ENCODE measurements around the gene PSD2. TPM values are rescaled to one million over a fixed set of nuclear protein-coding genes. Genes with fewer than 3 reads are reported as not detected.

Gene PSD2
- total and polyA plus RNA-seq, 10 of the 15 experiments (the other 5 are each of a cell fraction or from before 2014, with no cell fraction given): 0.02 to 0.14 (median 0.03) TPM; not detected in 5

- H3K9me3 ChIP-seq (replicated peaks; ENCODE audit: control insufficient read depth, insufficient read depth, low read length): no peaks in the 10 kb centered on the region
- no peak overlapping the region for H2AFZ ChIP-seq (ENCODE audit: control insufficient read depth, low read depth, low read length)
- no peaks in the 10 kb centered on the region for H3K4me1 ChIP-seq (ENCODE audit: control insufficient read depth, insufficient read depth, low read length)
- no peak for FAIRE-seq
- no peaks in the 10 kb centered on the region for H3K36me3 ChIP-seq (ENCODE audit: control insufficient read depth in 2 of 2, insufficient read depth in 2 of 2, low read length in 1 of 2)
- RAD21 ChIA-PET (ENCODE audit: unreplicated experiment): interaction anchor here (0.8 to 2.1 kb wide), 8 partner anchors 10 to 130 kb away, joined by 3 to 10 read pairs (median 4); no protein-coding TSS in a partner anchor
- intact Hi-C loops (cut with micrococcal nuclease; ENCODE audit: unreplicated experiment): no loop called here
- H3K27ac ChIP-seq (ENCODE audit: control insufficient read depth, insufficient read depth): no peak overlapping the region
- no peak for ATAC-seq
- WGBS (ENCODE audit: insufficient coverage, insufficient replicate concordance, low lambda C conversion rate, missing lambda C conversion rate): 51% methylated on average over 12 of the region's 12 CpGs
- no peak for DNase-seq (ENCODE audit: low read depth, low spot score)
- peaks cover 11 to 14% of the 10 kb centered on the region in 2 experiments for H3K27me3 ChIP-seq (replicated peaks in 1 of 2; ENCODE audit: control insufficient read depth in 2 of 2, insufficient read depth in 2 of 2, low read length in 1 of 2)
- no peak overlapping the region for H3K9ac ChIP-seq (ENCODE audit: control insufficient read depth, insufficient read depth, low read length)
- in situ Hi-C loops (cut with MboI): loop anchor here (5.0 kb wide), 1 partner anchor 131 kb away; no protein-coding TSS in a partner anchor
- SMC1A ChIA-PET (ENCODE audit: uncharacterized antibody, unreplicated experiment): interaction anchor here (0.8 to 8.7 kb wide), 8 partner anchors 8 to 131 kb away, joined by 3 to 166 read pairs (median 4); no protein-coding TSS in a partner anchor
- no peaks in the 10 kb centered on the region for H3K79me2 ChIP-seq (ENCODE audit: control insufficient read depth, insufficient read depth, low read length)
- POLR2A ChIA-PET: no interaction called here
- H3K4me3 ChIP-seq: no peak overlapping the region
- no peaks in the 10 kb centered on the region; the same call in 1 of the 2 replicates for H4K20me1 ChIP-seq (ENCODE audit: control insufficient read depth, insufficient read depth)
- CTCF ChIA-PET: interaction anchor here (0.9 to 10.1 kb wide), 13 partner anchors 12 to 346 kb away, joined by 3 to 291 read pairs (median 4); no protein-coding TSS in a partner anchor
- TF ChIP-seq POLR2AphosphoS2 (IDR thresholded peaks at IDR 0.05; ENCODE audit: low read depth, low read length) (no peak), SMAD5 (IDR thresholded peaks at IDR 0.05; ENCODE audit: low read depth) (no peak), CUX1 (IDR thresholded peaks at IDR 0.05; ENCODE audit: insufficient replicate concordance, low read depth, low read length) (no peak), PBX3 (IDR thresholded peaks at IDR 0.05; ENCODE audit: insufficient replicate concordance, low read depth, low read length) (no peak), CHD4 (IDR thresholded peaks at IDR 0.05) (no peak), SREBF1 (IDR thresholded peaks at IDR 0.05; ENCODE audit: low read length) (no peak), SIN3A (IDR thresholded peaks at IDR 0.05; ENCODE audit: low read depth, low read length) (no peak), MEF2B (IDR thresholded peaks at IDR 0.05; ENCODE audit: partially characterized antibody, poor library complexity, severe bottlenecking) (no peak), TAF1 (IDR thresholded peaks at IDR 0.05; ENCODE audit: borderline replicate concordance, low read depth, low read length) (no peak), SP1 (IDR thresholded peaks at IDR 0.05; ENCODE audit: low read depth, low read length) (no peak)
- no peak overlapping the region for H3K4me2 ChIP-seq (ENCODE audit: control insufficient read depth, insufficient read depth)
- no TSS peak for BruUV-seq (replicated peaks)
These were observed 32.2 kb upstream of the PSD2 start for GRCh38 chr5:139763280-139763929.

Measured in GM12878 (cell line).